Transverse colon (tissue), 4 donors: Measurements from ENCODE around the gene FAAH. TPM values are rescaled to one million over a fixed set of nuclear protein-coding genes. Genes with fewer than 3 reads are reported as not detected.

Experiments
- DNase-seq: peaks from one replicate; pipeline ENCODE4 v3.0.0-alpha.2; 2019
- H3K27ac ChIP-seq, 4 donors: fragments of 200-600 bp; sonication (generic); 2 replicates each; pipeline ENCODE4 v1.5.1; 2016 to 2018; ENCODE audit warnings: inconsistent platforms in 4 of 4
- H3K27me3 ChIP-seq: fragments of 200-600 bp; sonication (generic); 2 replicates; pipeline ENCODE4 v1.5.1; 2017; ENCODE audit warnings: inconsistent platforms
- H3K36me3 ChIP-seq, 4 donors: fragments of 200-600 bp; sonication (generic); 2 replicates each; pipeline ENCODE4 v1.5.1; 2017 to 2019; ENCODE audit warnings: inconsistent platforms in 4 of 4
- H3K4me1 ChIP-seq, 4 donors: fragments of 200-600 bp; sonication (generic); 2 replicates each; pipeline ENCODE4 v1.5.1; 2017 to 2020; ENCODE audit warnings: inconsistent platforms in 4 of 4
- H3K4me3 ChIP-seq, 4 donors: fragments of 200-600 bp; sonication (generic); 1 replicate in 1 of 4; 2 replicates in 3 of 4; pipeline versions ENCODE4 v1.5.1 to v1.6.1; 2017 to 2019; ENCODE audit warnings: inconsistent platforms in 4 of 4
- H3K9me3 ChIP-seq, 2 donors: fragments of 200-600 bp; sonication (generic); 2 replicates each; pipeline ENCODE4 v1.5.1; 2017 to 2019; ENCODE audit warnings: inconsistent platforms in 2 of 2
- EP300 ChIP-seq: sonication (generic); formaldehyde crosslinking; IDR thresholded peaks from one replicate; pipeline ENCODE4 v1.6.1; 2017; ENCODE audit warnings: antibody characterized with exemption, low read depth
- POLR2A ChIP-seq: fragments of 450-650 bp; IDR thresholded peaks from one replicate; pipeline ENCODE4 v1.6.1; 2016; ENCODE audit warnings: antibody characterized with exemption, mild to moderate bottlenecking, moderate library complexity
- POLR2AphosphoS5 ChIP-seq, 3 donors: sonication (generic); formaldehyde crosslinking; IDR thresholded peaks; one replicate each; pipeline ENCODE4 v1.6.1; 2016; ENCODE audit warnings: antibody characterized with exemption in 3 of 3
- WGBS, 2 donors: methylation state at CpG; one replicate each; pipeline ENCODE4 v1.1.5; 2018; ENCODE audit warnings: low coverage in 1 of 2; 5-methylcytosine and 5-hydroxymethylcytosine counted together
- in situ Hi-C, 4 donors: fragments of 200-750 bp; cut with MboI; loops; one replicate each; pipeline versions ENCODE4 v1.15.0 to v1.15.1; 2017; ENCODE audit warnings: low sequenced_read_pairs in 3 of 4, low pct_ligation_motif_present in 1 of 4, low pct_unique_long_range_greater_than_20kb in 1 of 4
- intact Hi-C: fragments of 100-400 bp; cut with DNase I; formaldehyde crosslinking; loops from one replicate; pipeline ENCODE4 v1.15.1; 2023; ENCODE audit warnings: low total_unique reads
- total RNA-seq, 4 donors: library from RNA; depleted of rRNA; stranded (reverse); fragments of >200 nt; gene quantifications; one replicate each; pipeline ENCODE4 v1.1.0, GENCODE V29; 2016
- TF ChIP-seq, protein P1 (sequence below), 5 experiments: fragments of 200-600 bp in 3 of 5; fragments of 450-650 bp in 2 of 5; sonication (generic) in 3 of 5; IDR thresholded peaks; 1 replicate in 2 of 5; 2 replicates in 3 of 5; pipeline ENCODE4 v1.5.1; 2016 to 2017; ENCODE audit warnings: antibody characterized with exemption in 5 of 5, inconsistent platforms in 3 of 5, mild to moderate bottlenecking in 2 of 5, moderate library complexity in 1 of 5

FAAH gene
- total RNA-seq, 4 donors from 2014 or later: 90.8 to 349 (median 141) TPM

DNA sequence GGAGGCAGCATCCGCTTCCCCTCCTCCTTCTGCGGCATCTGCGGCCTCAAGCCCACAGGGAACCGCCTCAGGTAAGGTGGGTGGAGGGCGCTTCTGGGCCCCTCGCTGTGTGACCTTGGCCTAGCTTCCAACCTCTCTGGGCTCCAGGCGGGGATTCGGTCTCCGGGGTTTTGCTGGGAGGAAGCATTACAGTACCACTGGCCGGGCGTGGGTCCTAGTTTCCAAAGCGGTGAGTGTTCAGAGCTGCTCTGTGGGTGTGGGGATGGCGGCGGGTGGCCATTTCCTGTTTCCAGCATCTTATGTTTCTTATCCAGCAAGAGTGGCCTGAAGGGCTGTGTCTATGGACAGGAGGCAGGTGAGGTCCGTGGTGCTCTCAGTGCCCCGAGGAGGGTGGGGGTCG lies 11.6 kb downstream of the FAAH start:
- H3K27ac ChIP-seq: no peak overlapping the region
- no peak for TF ChIP-seq EP300
- TF ChIP-seq POLR2A: no peak
- WGBS, 2 donors: 87 to 90% methylated on average over 3 to 16 of the region's 17 CpGs
- H3K9me3 ChIP-seq: no peaks in the 10 kb centered on the region
- intact Hi-C loops (loop anchor here (5.0 kb wide), 1 partner anchor 122 kb away; no protein-coding TSS in a partner anchor), in situ Hi-C loops (no loop called here)
- peaks cover 3 to 25% (median 20%) of the 10 kb centered on the region in 4 donors for H3K4me1 ChIP-seq
- H3K4me3 ChIP-seq: no peak overlapping the region
- no peaks in the 10 kb centered on the region for H3K36me3 ChIP-seq
- no peak for DNase-seq
- H3K27me3 ChIP-seq: no peaks in the 10 kb centered on the region

DNA sequence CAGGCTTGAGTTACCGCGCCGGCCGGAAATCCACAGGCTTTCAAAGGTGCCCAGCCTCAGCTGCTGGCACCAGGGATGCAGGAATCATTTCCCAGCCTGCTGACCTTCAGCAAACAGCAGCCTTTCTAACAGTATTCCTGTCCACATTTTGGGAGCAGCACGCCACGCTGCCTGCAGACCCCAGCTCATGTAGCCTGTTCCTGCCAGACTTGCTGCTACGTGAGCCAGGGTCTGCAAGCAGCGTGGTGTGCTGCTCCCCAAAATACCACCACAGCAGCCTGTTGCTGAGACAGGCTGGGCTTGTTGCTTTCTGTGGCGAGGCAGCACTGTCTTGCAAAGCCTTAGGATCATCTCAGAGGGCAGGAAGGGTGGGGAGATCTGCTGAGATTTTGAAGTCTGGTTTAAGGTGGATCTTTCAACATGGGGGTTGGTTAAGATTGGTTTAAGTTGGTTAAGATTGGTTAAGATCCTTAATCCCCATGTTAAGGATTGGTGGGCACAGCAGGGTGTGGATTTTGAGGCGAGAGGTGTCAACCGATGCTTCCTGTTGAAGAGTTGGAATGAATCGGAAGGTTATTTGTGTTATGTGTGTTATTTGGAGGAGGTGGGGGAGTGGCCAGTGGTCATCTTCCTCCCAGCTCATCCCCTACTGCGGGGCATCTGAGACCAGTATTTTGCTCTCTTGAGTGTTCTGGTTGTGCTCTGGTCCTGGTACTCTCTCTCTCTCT lies 12.9 kb downstream of the FAAH start:
- no peak for DNase-seq
- no peaks in the 10 kb centered on the region for H3K27me3 ChIP-seq
- H3K27ac ChIP-seq: no peak overlapping the region
- peak overlapping the region in 2 of 4 donors; percentile 9 to 11 for H3K4me3 ChIP-seq
- TF ChIP-seq, protein P1, sequence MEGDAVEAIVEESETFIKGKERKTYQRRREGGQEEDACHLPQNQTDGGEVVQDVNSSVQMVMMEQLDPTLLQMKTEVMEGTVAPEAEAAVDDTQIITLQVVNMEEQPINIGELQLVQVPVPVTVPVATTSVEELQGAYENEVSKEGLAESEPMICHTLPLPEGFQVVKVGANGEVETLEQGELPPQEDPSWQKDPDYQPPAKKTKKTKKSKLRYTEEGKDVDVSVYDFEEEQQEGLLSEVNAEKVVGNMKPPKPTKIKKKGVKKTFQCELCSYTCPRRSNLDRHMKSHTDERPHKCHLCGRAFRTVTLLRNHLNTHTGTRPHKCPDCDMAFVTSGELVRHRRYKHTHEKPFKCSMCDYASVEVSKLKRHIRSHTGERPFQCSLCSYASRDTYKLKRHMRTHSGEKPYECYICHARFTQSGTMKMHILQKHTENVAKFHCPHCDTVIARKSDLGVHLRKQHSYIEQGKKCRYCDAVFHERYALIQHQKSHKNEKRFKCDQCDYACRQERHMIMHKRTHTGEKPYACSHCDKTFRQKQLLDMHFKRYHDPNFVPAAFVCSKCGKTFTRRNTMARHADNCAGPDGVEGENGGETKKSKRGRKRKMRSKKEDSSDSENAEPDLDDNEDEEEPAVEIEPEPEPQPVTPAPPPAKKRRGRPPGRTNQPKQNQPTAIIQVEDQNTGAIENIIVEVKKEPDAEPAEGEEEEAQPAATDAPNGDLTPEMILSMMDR (IDR thresholded peaks at IDR 0.05): no peak
- TF ChIP-seq EP300 (no peak), POLR2A (no peak), POLR2AphosphoS5 (IDR thresholded peaks at IDR 0.05) (no peak)
- H3K9me3 ChIP-seq: no peaks in the 10 kb centered on the region
- in situ Hi-C loops (no loop called here), intact Hi-C loops (loop anchor here (5.0 kb wide), 1 partner anchor 120 kb away; no protein-coding TSS in a partner anchor)
- no peaks in the 10 kb centered on the region for H3K36me3 ChIP-seq
- 80 to 93% methylated on average over 1 to 10 of the region's 13 CpGs for WGBS, 2 donors
- H3K4me1 ChIP-seq: peaks cover 3 to 16% (median 10%) of the 10 kb centered on the region in 4 donors

DNA sequence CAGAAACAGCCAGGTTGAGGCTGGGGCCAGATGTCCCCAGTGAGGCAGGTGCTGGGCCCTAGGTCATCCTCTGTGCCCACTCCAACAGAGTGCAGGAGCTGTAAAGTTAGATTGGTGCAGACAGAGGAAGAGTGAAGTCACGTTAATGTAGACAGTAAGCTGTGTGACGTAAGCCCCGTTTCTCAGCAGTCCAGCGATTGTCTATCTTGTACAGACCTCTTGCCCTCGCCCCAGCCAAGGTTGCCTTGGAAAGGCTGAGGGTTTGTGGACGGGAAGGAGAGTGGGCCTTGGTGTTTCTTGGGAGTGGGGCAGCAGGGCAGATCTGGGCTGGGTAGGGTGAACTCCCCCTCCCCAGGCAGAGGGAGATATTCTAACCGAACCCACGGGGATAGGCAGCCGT lies 13.5 kb downstream of the FAAH start:
- H3K27ac ChIP-seq: no peak overlapping the region
- no peaks in the 10 kb centered on the region for H3K27me3 ChIP-seq
- peaks cover 2 to 11% (median 5%) of the 10 kb centered on the region in 4 donors for H3K4me1 ChIP-seq
- no peaks in the 10 kb centered on the region for H3K9me3 ChIP-seq
- in situ Hi-C loops: no loop called here
- no peak for DNase-seq
- no peak overlapping the region for H3K4me3 ChIP-seq
- H3K36me3 ChIP-seq: no peaks in the 10 kb centered on the region
- WGBS, 2 donors: 80 to 89% methylated on average over 1 to 9 of the region's 9 CpGs
- intact Hi-C loops: loop anchor here (5.0 kb wide), 1 partner anchor 120 kb away; no protein-coding TSS in a partner anchor
- TF ChIP-seq, protein P1 (IDR thresholded peaks at IDR 0.05): no peak
- TF ChIP-seq POLR2AphosphoS5 (IDR thresholded peaks at IDR 0.05): no peak
- TF ChIP-seq EP300: no peak
- TF ChIP-seq POLR2A: no peak

DNA sequence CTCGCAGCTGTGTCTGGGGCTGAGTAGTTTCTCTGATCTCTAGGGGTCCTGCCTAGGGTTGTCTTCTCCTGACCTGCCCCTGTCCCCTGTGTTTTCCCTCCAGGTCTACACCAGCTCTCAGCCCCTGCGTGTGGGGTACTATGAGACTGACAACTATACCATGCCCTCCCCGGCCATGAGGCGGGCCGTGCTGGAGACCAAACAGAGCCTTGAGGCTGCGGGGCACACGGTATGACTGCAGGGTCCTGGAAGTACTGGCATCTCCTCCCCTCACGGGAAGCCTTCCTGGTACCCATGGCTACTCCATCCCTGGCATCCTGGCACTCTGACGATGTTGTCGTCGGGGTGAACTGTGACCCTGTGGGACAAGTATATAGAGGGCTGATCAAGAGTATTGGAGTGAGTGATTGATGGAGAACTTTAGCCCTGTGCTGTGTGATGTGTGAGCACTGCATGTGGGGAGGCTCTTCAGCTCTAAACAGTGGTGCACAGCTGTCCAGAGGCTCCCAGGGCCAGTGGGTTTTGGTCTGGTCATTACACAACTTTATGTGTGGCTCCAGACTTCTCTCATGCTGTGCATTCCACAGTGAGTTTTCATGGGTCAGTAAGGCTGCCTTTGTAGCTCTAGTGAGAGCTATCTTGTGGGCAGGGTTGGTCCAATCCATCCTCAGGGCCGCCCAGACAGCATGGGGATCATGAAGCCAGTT lies 14.4 kb downstream of the FAAH start:
- in situ Hi-C loops: no loop called here
- WGBS, 2 donors: 94 to 100% methylated on average over 3 to 12 of the region's 12 CpGs
- DNase-seq: no peak

More for the DNA sequence above, 14.4 kb downstream of the FAAH start:
- no peaks in the 10 kb centered on the region for H3K36me3 ChIP-seq
- no peaks in the 10 kb centered on the region for H3K27me3 ChIP-seq
- intact Hi-C loops: loop anchor here (5.0 kb wide), 1 partner anchor 119 kb away; no protein-coding TSS in a partner anchor
- no peaks in the 10 kb centered on the region for H3K9me3 ChIP-seq
- peaks cover 0 to 10% (median 4%) of the 10 kb centered on the region in 4 donors for H3K4me1 ChIP-seq
- TF ChIP-seq EP300 (no peak), POLR2AphosphoS5 (IDR thresholded peaks at IDR 0.05) (no peak), POLR2A (no peak)
- TF ChIP-seq, protein P1 (IDR thresholded peaks at IDR 0.05): no peak
- H3K27ac ChIP-seq: no peak overlapping the region
- H3K4me3 ChIP-seq: no peak overlapping the region
